GM18520 (cell line): ENCODE measurements around the gene DDRGK1.
"Not testable (repeated sequence)": the region's sequence is repeated elsewhere in the genome, so short reads cannot be mapped to it uniquely, and the experiment has no call there.

Experiments used
- ATAC-seq: cut with Tn5 transposase; IDR thresholded peaks from one replicate; pipeline ENCODE4 v1.9.1; 2021; ENCODE audit not compliant: unreplicated experiment

The DDRGK1 gene

DNA sequence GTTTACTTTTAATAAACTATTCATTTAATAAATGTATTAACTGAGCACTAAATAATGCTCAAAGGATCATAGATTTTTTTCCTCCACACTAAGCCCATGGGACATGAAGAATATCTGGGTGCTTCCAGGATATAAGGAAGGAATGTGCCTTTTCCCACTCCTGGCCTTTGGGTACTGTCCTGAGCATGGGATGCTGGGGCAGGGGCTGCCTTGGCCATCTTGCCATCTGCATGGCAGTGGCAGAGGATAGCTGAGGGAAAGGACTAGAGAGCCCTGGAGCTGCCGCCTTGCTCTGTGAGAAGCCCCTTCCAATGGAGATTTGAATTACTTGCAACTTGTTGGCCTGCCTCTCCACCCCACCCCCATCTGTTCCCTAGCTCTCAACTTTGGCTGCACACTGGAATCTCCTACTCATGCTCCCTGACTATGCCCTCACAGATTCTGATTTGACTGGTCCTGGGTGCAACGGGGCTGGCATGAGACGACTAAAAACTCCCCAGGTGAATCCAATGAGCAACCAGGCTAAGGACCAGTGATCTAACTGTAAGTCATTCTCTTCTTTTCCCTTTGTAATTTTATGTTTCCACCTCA is 15.6 kb downstream of the DDRGK1 start:
- no peak for ATAC-seq

- ATAC-seq, result not testable (repeated sequence)
These were observed 16.6 kb downstream of the DDRGK1 start for GRCh38 chr20:3187861-3188260.

DNA sequence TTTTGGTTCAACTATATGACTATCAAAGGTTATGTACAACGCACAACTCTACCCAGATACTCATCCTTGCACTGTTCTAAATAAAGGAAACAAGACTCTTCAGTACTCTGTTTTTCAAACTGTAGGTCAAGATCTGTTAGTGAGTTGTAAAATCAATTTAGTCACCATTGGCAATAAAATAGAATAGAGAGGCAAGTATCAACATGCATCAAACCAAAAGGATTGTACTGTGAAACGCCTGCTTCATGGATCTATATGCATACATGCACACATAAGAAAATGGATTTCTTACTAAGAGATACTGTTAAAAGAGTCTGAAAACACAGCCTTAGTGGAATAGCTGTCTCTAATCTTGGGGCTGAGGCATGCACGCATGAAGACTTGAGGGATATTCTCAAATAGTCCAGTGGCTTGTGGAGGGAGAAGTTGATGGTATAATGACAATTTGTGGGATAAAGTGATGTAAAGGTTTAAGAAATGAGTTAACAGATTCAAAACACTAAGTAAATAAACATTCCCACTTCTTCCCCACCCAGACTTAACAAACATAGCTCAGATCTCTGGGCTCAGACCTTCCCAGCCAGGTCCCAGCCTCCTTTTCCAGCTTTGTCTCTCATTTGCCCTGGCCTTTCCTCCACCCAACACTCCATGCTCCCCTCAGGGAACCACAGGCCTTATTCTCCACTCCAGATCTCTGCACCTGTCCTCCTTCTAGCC is 20.4 kb downstream of the DDRGK1 start:
- no peak for ATAC-seq

DNA sequence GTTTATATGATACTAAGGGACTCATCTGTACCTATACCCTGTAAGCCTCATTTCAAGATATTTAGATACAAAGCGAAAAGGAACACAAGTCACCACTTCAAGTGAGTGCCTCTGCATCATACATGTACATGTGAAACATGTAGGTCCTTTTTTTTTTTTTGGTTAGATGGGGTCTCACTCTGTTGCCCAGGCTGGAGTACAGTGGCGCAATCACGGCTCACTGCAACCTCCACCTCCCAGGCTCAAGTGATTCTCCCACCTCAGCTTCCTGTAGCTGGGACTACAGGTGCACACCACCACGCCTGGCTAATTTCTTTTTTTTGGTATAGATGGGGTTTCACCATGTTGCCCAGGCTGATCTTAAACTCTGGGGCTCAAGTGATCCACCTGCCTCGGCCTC is 22.1 kb downstream of the DDRGK1 start:
- not testable (repeated sequence) for ATAC-seq

GRCh38 chr20:3181270-3181669 is 23.2 kb downstream of the DDRGK1 start:
- ATAC-seq, result no peak

GRCh38 chr20:3180319-3180718 is 24.2 kb downstream of the DDRGK1 start:
- no peak for ATAC-seq

- ATAC-seq, result no peak
These were observed 26.6 kb downstream of the DDRGK1 start for GRCh38 chr20:3177746-3178485.

GRCh38 chr20:3175270-3175669 is 29.2 kb downstream of the DDRGK1 start:
- no peak for ATAC-seq

DNA sequence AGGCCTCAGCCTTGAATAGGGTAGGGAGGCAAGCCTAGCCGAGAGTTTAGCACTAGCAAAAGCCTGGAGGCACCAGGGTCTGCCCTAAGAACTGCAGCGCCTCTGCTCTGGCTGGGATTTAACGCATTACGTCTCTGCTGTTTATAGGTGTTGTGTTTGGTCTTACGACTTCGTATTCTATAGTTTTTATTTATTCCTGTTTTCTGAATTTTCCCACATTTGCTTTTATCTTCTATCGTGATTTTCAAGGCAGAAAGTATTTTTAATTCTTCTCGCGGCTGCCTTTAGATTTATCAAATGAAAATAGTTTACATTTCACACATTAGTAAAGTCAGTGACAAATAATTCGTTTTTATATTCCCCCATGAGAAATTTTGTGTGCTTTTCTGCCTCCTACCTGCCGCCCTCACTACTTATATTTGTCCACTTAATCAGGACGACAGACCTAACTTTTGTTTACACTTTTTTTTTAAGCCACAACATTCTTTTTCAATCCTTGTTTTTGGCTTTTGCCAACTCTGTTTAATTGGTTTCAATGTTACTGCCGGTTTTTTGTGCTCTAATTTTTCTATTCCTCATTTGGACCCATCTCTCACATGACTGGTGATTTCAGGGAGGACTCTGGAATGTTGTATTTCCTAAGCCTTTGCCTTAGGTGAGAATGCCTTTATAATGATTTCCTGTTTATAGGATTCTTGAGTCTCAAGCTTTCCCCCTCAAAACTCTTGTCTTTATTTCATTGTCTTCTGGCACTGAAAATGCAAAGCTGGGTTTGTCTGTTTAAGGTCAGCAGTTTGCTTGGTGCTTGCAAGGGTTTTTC is 29.8 kb downstream of the DDRGK1 start:
- no peak for ATAC-seq

GRCh38 chr20:3173610-3174441 is 30.7 kb downstream of the DDRGK1 start:
- peak; percentile 75 for ATAC-seq

GRCh38 chr20:3172933-3173609 is 31.4 kb downstream of the DDRGK1 start, which contains the start of gene LZTS3:
Gene LZTS3 (minus strand): TSS chr20:3173549. CDS start chr20:3167163, 6,386 bp downstream.
- peak; percentile 34 for ATAC-seq

GRCh38 chr20:3172126-3172932 is 32.2 kb downstream of the DDRGK1 start:
- no peak for ATAC-seq

GRCh38 chr20:3171391-3172125 is 32.9 kb downstream of the DDRGK1 start:
- ATAC-seq, result no peak

- no peak for ATAC-seq
These were observed 35.5 kb downstream of the DDRGK1 start for GRCh38 chr20:3168829-3169590.

- no peak for ATAC-seq
These were observed 36.2 kb downstream of the DDRGK1 start for GRCh38 chr20:3168079-3168828.

DNA sequence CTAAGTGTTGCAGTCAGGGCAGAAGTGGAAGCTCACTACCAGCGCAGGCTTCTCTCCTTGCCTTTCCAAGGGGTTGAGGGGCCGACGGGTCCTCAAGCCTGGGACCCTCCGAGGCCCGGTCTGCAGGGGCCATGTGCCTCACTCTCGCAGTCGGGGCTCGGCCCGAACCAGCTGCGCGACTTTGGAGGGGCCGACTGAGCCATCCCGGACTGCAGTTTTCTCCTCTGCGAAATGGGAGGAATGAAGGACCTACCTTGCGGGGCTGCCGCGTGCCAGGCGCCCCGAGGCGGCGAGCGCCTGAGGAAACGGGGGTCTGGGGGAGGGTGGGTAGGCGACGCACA is 36.8 kb downstream of the DDRGK1 start:
- ATAC-seq, result no peak

GRCh38 chr20:3166913-3167342 is 37.6 kb downstream of the DDRGK1 start:
- ATAC-seq, result no peak
